Ovary (tissue), 9 donors: Measurements from ENCODE around the gene RBM33. TPM values are rescaled to one million over a fixed set of nuclear protein-coding genes. Genes with fewer than 3 reads are reported as not detected.

Experiments
- DNase-seq, 5 donors: peaks; one replicate each; pipeline ENCODE4 v3.0.0-alpha.2; 2019 to 2020
- H3K27ac ChIP-seq, 2 donors: fragments of 200-600 bp; one replicate each; pipeline versions ENCODE4 v1.5.1 to v1.8.0; 2019 to 2022
- H3K27me3 ChIP-seq: fragments of 200-600 bp; one replicate; pipeline ENCODE4 v1.8.0; 2022
- H3K36me3 ChIP-seq: fragments of 200-600 bp; sonication (generic); one replicate; pipeline ENCODE4 v1.5.1; 2019
- H3K4me1 ChIP-seq: one replicate; pipeline ENCODE4 v1.8.1; 2013; ENCODE audit warnings: mild to moderate bottlenecking, moderate library complexity; ENCODE audit not compliant: insufficient read depth
- H3K4me3 ChIP-seq: fragments of 200-600 bp; sonication (generic); one replicate; pipeline ENCODE4 v1.5.1; 2017
- H3K9me3 ChIP-seq, 2 donors: fragments of 200-600 bp in 1 of 2; sonication (generic) in 1 of 2; one replicate each; pipeline versions ENCODE4 v1.5.1 to v1.8.1; 2013 to 2019; ENCODE audit warnings: mild to moderate bottlenecking in 1 of 2, moderate library complexity in 1 of 2
- CTCF ChIP-seq, 3 donors: fragments of 450-650 bp in 2 of 3; fragments of 200-600 bp in 1 of 3; IDR thresholded peaks; one replicate each; pipeline versions ENCODE4 v1.5.1 to v1.8.0; 2016 to 2022; ENCODE audit warnings: antibody characterized with exemption in 3 of 3, mild to moderate bottlenecking in 1 of 3
- EP300 ChIP-seq: sonication (generic); formaldehyde crosslinking; IDR thresholded peaks from one replicate; pipeline ENCODE4 v1.6.1; 2017; ENCODE audit warnings: antibody characterized with exemption
- POLR2A ChIP-seq: fragments of 450-650 bp; IDR thresholded peaks from one replicate; pipeline ENCODE4 v1.6.1; 2017; ENCODE audit warnings: antibody characterized with exemption, mild to moderate bottlenecking, moderate library complexity
- WGBS, 3 donors: extraction: QIAGEN DNeasy Blood & Tissue Kit in 1 of 3; methylation state at CpG; one replicate each; pipeline versions ENCODE4 v1.1.5 to v1.1.7; 2013 to 2017; 5-methylcytosine and 5-hydroxymethylcytosine counted together
- intact Hi-C, 4 donors: fragments of 100-400 bp; cut with DNase I; formaldehyde crosslinking; loops; one replicate each; pipeline versions ENCODE4 v1.11.0 to v1.15.1; 2022 to 2023
- polyA plus RNA-seq, 2 donors: library from polyadenylated mRNA; stranded (reverse); fragments of 200-250 nt in 1 of 2; fragments of 350-450 nt in 1 of 2; fragmentation: Illumina TruSeq in 1 of 2; extraction: RNeasy Lipid Tissue Mini Kit (QIAGEN cat#74804) in 1 of 2; gene quantifications; one replicate each; pipeline ENCODE4 v1.2.3, GENCODE V29; 2013 to 2014
- total RNA-seq, 7 donors: library from RNA; depleted of rRNA in 2 of 7; stranded (reverse); fragments of >200 nt in 2 of 7; fragmentation: NEBNext Ultra II Directional in 3 of 7; extraction: Animal tissue kit (Norgen Biotek cat#: 25700) in 3 of 7; gene quantifications; one replicate each; pipeline versions ENCODE4 v1.1.0 to v1.2.4, GENCODE V29; 2016 to 2023
- donor health status: DM: no; HTN: no; CAD: no; lungs with moderate emphysema.
- donor health status: DM: no; HTN: no; CAD: no.
- donor health status: Bipolar disorder and iron deficiency.
- donor health status: DM: yes; HTN: yes; CAD: no.
- donor health status: DM: no; HTN: no; CAD: no.
- donor health status: DM: yes; HTN: yes; CAD: no.

The RBM33 gene
- total and polyA plus RNA-seq, 9 donors = 19.8 to 62.0 (median 49.3) TPM

GRCh38 chr7:155781433-155781832 lies 137.0 kb downstream of the RBM33 start:
- no peak for TF ChIP-seq EP300
- no peak for TF ChIP-seq CTCF (IDR thresholded peaks at IDR 0.05)
- no peak for TF ChIP-seq POLR2A
- H3K9me3 ChIP-seq = no peaks in the 10 kb centered on the region
- 78 to 86% (median 86%) methylated on average over 20 of the region's 20 CpGs for WGBS, 3 donors
- H3K4me3 ChIP-seq = no peak overlapping the region
- no peak overlapping the region for H3K27ac ChIP-seq
- H3K4me1 ChIP-seq = no peaks in the 10 kb centered on the region
- DNase-seq = no peak
- H3K27me3 ChIP-seq = no peaks in the 10 kb centered on the region
- no peaks in the 10 kb centered on the region for H3K36me3 ChIP-seq
- intact Hi-C loops = no loop called here

GRCh38 chr7:155782466-155782865 lies 138.0 kb downstream of the RBM33 start:
- no peak for TF ChIP-seq EP300
- no peak for TF ChIP-seq CTCF (IDR thresholded peaks at IDR 0.05)
- TF ChIP-seq POLR2A = no peak
- WGBS, 3 donors = 89 to 95% (median 91%) methylated on average over 10 of the region's 10 CpGs
- Histone ChIP-seq H3K27me3 (no peaks in the 10 kb centered on the region), H3K4me1 (no peaks in the 10 kb centered on the region), H3K27ac (no peak overlapping the region), H3K36me3 (no peaks in the 10 kb centered on the region), H3K9me3 (no peaks in the 10 kb centered on the region), H3K4me3 (no peak overlapping the region)
- no peak for DNase-seq
- intact Hi-C loops = no loop called here

- no peak overlapping the region for H3K4me3 ChIP-seq
- WGBS, 3 donors = 87 to 91% (median 91%) methylated on average over 10 of the region's 10 CpGs
- TF ChIP-seq EP300 (no peak), POLR2A (no peak), CTCF (IDR thresholded peaks at IDR 0.05) (no peak)
- intact Hi-C loops = no loop called here
- DNase-seq = no peak
- H3K36me3 ChIP-seq = no peaks in the 10 kb centered on the region
- H3K27me3 ChIP-seq = no peaks in the 10 kb centered on the region
- no peaks in the 10 kb centered on the region for H3K4me1 ChIP-seq
- H3K27ac ChIP-seq = no peak overlapping the region
- H3K9me3 ChIP-seq = no peaks in the 10 kb centered on the region
Measured at GRCh38 chr7:155785536-155785935, 141.1 kb downstream of the RBM33 start.

GRCh38 chr7:155786491-155786890 lies 142.0 kb downstream of the RBM33 start:
- Histone ChIP-seq H3K4me1 (no peaks in the 10 kb centered on the region), H3K27me3 (no peaks in the 10 kb centered on the region), H3K36me3 (no peaks in the 10 kb centered on the region), H3K4me3 (no peak overlapping the region), H3K9me3 (no peaks in the 10 kb centered on the region), H3K27ac (no peak overlapping the region)
- 84 to 86% (median 85%) methylated on average over 10 of the region's 10 CpGs for WGBS, 3 donors
- TF ChIP-seq CTCF (IDR thresholded peaks at IDR 0.05) (no peak), POLR2A (no peak), EP300 (no peak)
- peak in 1 of 5 donors; percentile 10 for DNase-seq
- intact Hi-C loops = no loop called here
